Measurements from ENCODE around the gene FAF1.
"Not testable (repeated sequence)": the region's sequence is repeated elsewhere in the genome, so short reads cannot be mapped to it uniquely, and the experiment has no call there.

The FAF1 gene

GRCh38 chr1:50720457-50721053, 239.5 kb downstream of the FAF1 start:
- no peak for DNase-seq (ENCODE audit: low spot score)
- no peak for TF ChIP-seq CTCF (IDR thresholded peaks at IDR 0.05; ENCODE audit: extremely low read depth, missing control alignments)

- no peak for DNase-seq (ENCODE audit: low spot score)
- TF ChIP-seq CTCF (IDR thresholded peaks at IDR 0.05; ENCODE audit: extremely low read depth, missing control alignments): no peak
Observed at GRCh38 chr1:50719126-50719525, 240.9 kb downstream of the FAF1 start.

GRCh38 chr1:50717327-50717726, 242.7 kb downstream of the FAF1 start:
- DNase-seq (ENCODE audit: low spot score): no peak
- no peak for TF ChIP-seq CTCF (IDR thresholded peaks at IDR 0.05; ENCODE audit: extremely low read depth, missing control alignments)

GRCh38 chr1:50716455-50716854, 243.6 kb downstream of the FAF1 start:
- not testable (repeated sequence) for DNase-seq (ENCODE audit: low spot score)

- no peak for DNase-seq (ENCODE audit: low spot score)
- no peak for TF ChIP-seq CTCF (IDR thresholded peaks at IDR 0.05; ENCODE audit: extremely low read depth, missing control alignments)
Observed at GRCh38 chr1:50710099-50710498, 250.0 kb downstream of the FAF1 start.

GRCh38 chr1:50707824-50708223, 252.2 kb downstream of the FAF1 start:
- TF ChIP-seq CTCF (IDR thresholded peaks at IDR 0.05; ENCODE audit: extremely low read depth, missing control alignments): no peak
- no peak for DNase-seq (ENCODE audit: low spot score)

GRCh38 chr1:50705699-50706098, 254.4 kb downstream of the FAF1 start:
- DNase-seq (ENCODE audit: low spot score): no peak
- TF ChIP-seq CTCF (IDR thresholded peaks at IDR 0.05; ENCODE audit: extremely low read depth, missing control alignments): no peak

- DNase-seq (ENCODE audit: low spot score): no peak
- TF ChIP-seq CTCF (IDR thresholded peaks at IDR 0.05; ENCODE audit: extremely low read depth, missing control alignments): no peak
Observed at GRCh38 chr1:50705041-50705440, 255.0 kb downstream of the FAF1 start.

All from GM20000 (cell line).